GM23248 (cell line): ENCODE measurements around the gene CNTN3. TPM values are rescaled to one million over a fixed set of nuclear protein-coding genes. Genes with fewer than 3 reads are reported as not detected.

Experiments used
- DNase-seq: peaks from one replicate; pipeline ENCODE4 v3.0.0-alpha.2; 2015
- H2AFZ ChIP-seq: fragments of 200-600 bp; sonication (generic); 2 replicates; pipeline ENCODE4 v1.6.1; 2016; ENCODE audit warnings: antibody characterized with exemption
- H3F3A ChIP-seq: fragments of 200-600 bp; sonication (generic); 2 replicates; pipeline ENCODE4 v1.6.1; 2016; ENCODE audit warnings: mild to moderate bottlenecking, antibody characterized with exemption, mixed run types; ENCODE audit not compliant: insufficient read depth
- H3K27ac ChIP-seq: fragments of 200-600 bp; sonication (generic); 2 replicates; pipeline ENCODE4 v1.5.1; 2016; ENCODE audit warnings: mild to moderate bottlenecking
- H3K27me3 ChIP-seq: fragments of 200-600 bp; sonication (generic); replicated peaks from 2 replicates; pipeline ENCODE4 v1.6.1; 2016; ENCODE audit warnings: mild to moderate bottlenecking; ENCODE audit not compliant: insufficient read depth
- H3K36me3 ChIP-seq: fragments of 200-600 bp; sonication (generic); 2 replicates; pipeline ENCODE4 v1.6.1; 2016; ENCODE audit warnings: low read depth, mild to moderate bottlenecking
- H3K4me1 ChIP-seq: fragments of 200-600 bp; sonication (generic); 2 replicates; pipeline ENCODE4 v1.6.1; 2016; ENCODE audit warnings: mild to moderate bottlenecking; ENCODE audit not compliant: insufficient read depth
- H3K4me2 ChIP-seq: fragments of 200-600 bp; sonication (generic); one replicate; pipeline ENCODE4 v1.6.1; 2016; ENCODE audit warnings: mild to moderate bottlenecking; ENCODE audit not compliant: unreplicated experiment
- H3K4me3 ChIP-seq: fragments of 200-600 bp; sonication (generic); 2 replicates; pipeline ENCODE4 v1.5.1; 2016; ENCODE audit warnings: mild to moderate bottlenecking
- H3K79me2 ChIP-seq: fragments of 200-600 bp; sonication (generic); 2 replicates; pipeline ENCODE4 v1.6.1; 2016; ENCODE audit warnings: mild to moderate bottlenecking; ENCODE audit not compliant: insufficient read depth
- H3K9ac ChIP-seq: fragments of 200-600 bp; sonication (generic); 2 replicates; pipeline ENCODE4 v1.6.1; 2016; ENCODE audit warnings: mild to moderate bottlenecking
- H3K9me2 ChIP-seq: fragments of 200-600 bp; sonication (generic); 2 replicates; pipeline ENCODE4 v1.6.1; 2016; ENCODE audit warnings: mixed run types, mild to moderate bottlenecking, moderate library complexity; ENCODE audit not compliant: insufficient read depth
- H3K9me3 ChIP-seq: fragments of 200-600 bp; sonication (generic); one replicate; pipeline ENCODE4 v1.6.1; 2017; ENCODE audit warnings: low read depth
- H4K20me1 ChIP-seq: fragments of 200-600 bp; sonication (generic); 2 replicates; pipeline ENCODE4 v1.6.0; 2016; ENCODE audit not compliant: insufficient read depth
- EZH2 ChIP-seq: fragments of 200-600 bp; sonication (generic); IDR thresholded peaks from 2 replicates; pipeline ENCODE4 v1.6.1; 2018; ENCODE audit warnings: antibody characterized with exemption, mild to moderate bottlenecking; ENCODE audit not compliant: insufficient read depth, poor library complexity, severe bottlenecking
- EZH2phosphoT487 ChIP-seq: fragments of 200-600 bp; sonication (generic); IDR thresholded peaks from 2 replicates; pipeline ENCODE4 v1.6.1; 2018; ENCODE audit warnings: antibody characterized with exemption, moderate library complexity, mild to moderate bottlenecking, low read depth; ENCODE audit not compliant: insufficient read depth
- WGBS, 2 experiments: methylation state at CpG; one replicate each; pipeline ENCODE4 v1.1.6; 2015 to 2017; ENCODE audit warnings: low lambda C conversion rate in 2 of 2, low coverage in 1 of 2; ENCODE audit errors: missing lambda C conversion rate in 2 of 2; 5-methylcytosine and 5-hydroxymethylcytosine counted together
- in situ Hi-C: fragments of 300-500 bp; cut with MboI; formaldehyde crosslinking; loops from 2 replicates; pipeline ENCODE4 v1.15.0; 2020
- polyA plus RNA-seq: library from polyadenylated mRNA; unstranded; fragments of >200 nt; fragmentation: Nextera tagmentation; extraction: Ambion mirVana; gene quantifications from 2 replicates; pipeline ENCODE4 v1.2.1, GENCODE V29; 2016
- total RNA-seq: library from RNA; depleted of rRNA; stranded (reverse); fragments of >200 nt; shearing (Covaris generic); gene quantifications from 2 replicates; pipeline ENCODE4 v1.2.3, GENCODE V29; 2014

The CNTN3 gene
- total and polyA plus RNA-seq, 2 experiments from 2014 or later, result 5.6 to 18.5 TPM

GRCh38 chr3:74651292-74651691 is 36.8 kb upstream of the CNTN3 start:
- no peaks in the 10 kb centered on the region for H4K20me1 ChIP-seq

GRCh38 chr3:74648107-74648506 is 33.6 kb upstream of the CNTN3 start:
- Histone ChIP-seq H3F3A (no peaks in the 10 kb centered on the region; the same call in 1 of the 2 replicates), H3K79me2 (no peaks in the 10 kb centered on the region), H4K20me1 (no peaks in the 10 kb centered on the region), H3K9me2 (no peaks in the 10 kb centered on the region), H3K9me3 (no peaks in the 10 kb centered on the region), H3K36me3 (no peaks in the 10 kb centered on the region), H3K9ac (no peak overlapping the region), H2AFZ (no peak overlapping the region), H3K4me2 (no peak overlapping the region), H3K4me3 (no peak overlapping the region), H3K27me3 (no peaks in the 10 kb centered on the region), H3K27ac (no peak overlapping the region), H3K4me1 (peaks cover 18% of the 10 kb centered on the region)
- in situ Hi-C loops, result loop anchor here (25.0 kb wide), 1 partner anchor 786 kb away; no protein-coding TSS in a partner anchor
- no peak for DNase-seq
- 90 to 94% methylated on average over 4 of the region's 4 CpGs for WGBS, 2 experiments
- TF ChIP-seq EZH2 (no peak), EZH2phosphoT487 (no peak)

More at GRCh38 chr3:74651292-74651691, 36.8 kb upstream of the CNTN3 start:
- in situ Hi-C loops, result no loop called here
- TF ChIP-seq EZH2phosphoT487 (no peak), EZH2 (no peak)
- H2AFZ ChIP-seq, result peak overlapping the region; percentile 22; the same call in 1 of the 2 replicates
- DNase-seq, result peak; percentile 67
- H3K79me2 ChIP-seq, result no peaks in the 10 kb centered on the region
- no peak overlapping the region for H3K4me2 ChIP-seq
- H3F3A ChIP-seq, result no peaks in the 10 kb centered on the region; the same call in 1 of the 2 replicates
- H3K27me3 ChIP-seq, result no peaks in the 10 kb centered on the region
- H3K36me3 ChIP-seq, result no peaks in the 10 kb centered on the region
- H3K4me3 ChIP-seq, result no peak overlapping the region
- WGBS, 2 experiments, result 5 to 7% methylated on average over 2 of the region's 2 CpGs
- H3K9me2 ChIP-seq, result no peaks in the 10 kb centered on the region
- H3K27ac ChIP-seq, result no peak overlapping the region
- peaks cover 8% of the 10 kb centered on the region; the same call in 1 of the 2 replicates for H3K4me1 ChIP-seq
- H3K9me3 ChIP-seq, result no peaks in the 10 kb centered on the region
- no peak overlapping the region for H3K9ac ChIP-seq

GRCh38 chr3:74646094-74646493 is 31.6 kb upstream of the CNTN3 start:
- no peak for TF ChIP-seq EZH2
- in situ Hi-C loops, result loop anchor here (25.0 kb wide), 1 partner anchor 784 kb away; no protein-coding TSS in a partner anchor
- Histone ChIP-seq H3K27me3 (no peaks in the 10 kb centered on the region), H3K36me3 (no peaks in the 10 kb centered on the region), H3K4me3 (no peak overlapping the region), H3K9me3 (no peaks in the 10 kb centered on the region), H3K4me1 (peaks cover 18% of the 10 kb centered on the region), H4K20me1 (no peaks in the 10 kb centered on the region), H3K27ac (no peak overlapping the region), H2AFZ (no peak overlapping the region), H3K4me2 (no peak overlapping the region), H3F3A (no peaks in the 10 kb centered on the region), H3K9ac (no peak overlapping the region), H3K9me2 (no peaks in the 10 kb centered on the region), H3K79me2 (no peaks in the 10 kb centered on the region)
- no peak for DNase-seq
- WGBS, 2 experiments, result 95 to 100% methylated on average over 1 of the region's 1 CpG

- H3F3A ChIP-seq, result no peaks in the 10 kb centered on the region
- H3K36me3 ChIP-seq, result no peaks in the 10 kb centered on the region
- TF ChIP-seq EZH2 (no peak), EZH2phosphoT487 (no peak)
- peak overlapping the region; percentile 4; the same call in 1 of the 2 replicates for H3K9ac ChIP-seq
- no peak overlapping the region for H3K27ac ChIP-seq
- H3K4me3 ChIP-seq, result no peak overlapping the region
- H3K9me2 ChIP-seq, result no peaks in the 10 kb centered on the region
- in situ Hi-C loops, result loop anchor here (25.0 kb wide), 1 partner anchor 781 kb away; no protein-coding TSS in a partner anchor
- no peaks in the 10 kb centered on the region for H4K20me1 ChIP-seq
- WGBS, 2 experiments, result 16 to 20% methylated on average over 5 of the region's 5 CpGs
- DNase-seq, result peak; percentile 72
- no peaks in the 10 kb centered on the region for H3K79me2 ChIP-seq
- H3K4me1 ChIP-seq, result peaks cover 35% of the 10 kb centered on the region
- peak overlapping the region; percentile 6 for H3K4me2 ChIP-seq
- H3K9me3 ChIP-seq, result no peaks in the 10 kb centered on the region
- peak overlapping the region; percentile 61 for H2AFZ ChIP-seq
- no peaks in the 10 kb centered on the region for H3K27me3 ChIP-seq
Measured at GRCh38 chr3:74643636-74644035, 29.2 kb upstream of the CNTN3 start.
